Esophagus (tissue), 2 donors: Measurements from ENCODE around the gene DNAH12. TPM values are rescaled to one million over a fixed set of nuclear protein-coding genes. Genes with fewer than 3 reads are reported as not detected.

Experiments used
- H3K27ac ChIP-seq, 2 donors: one replicate each; pipeline ENCODE4 v1.5.1; 2013; ENCODE audit warnings: low read depth in 2 of 2, mild to moderate bottlenecking in 2 of 2, inconsistent platforms in 1 of 2, low read length in 1 of 2, moderate library complexity in 1 of 2
- H3K27me3 ChIP-seq, 2 donors: one replicate each; pipeline ENCODE4 v1.6.1; 2013; ENCODE audit warnings: low read length in 2 of 2, control low read depth in 1 of 2, mild to moderate bottlenecking in 1 of 2; ENCODE audit not compliant: insufficient read depth in 2 of 2, control insufficient read depth in 1 of 2
- H3K36me3 ChIP-seq, 2 donors: one replicate each; pipeline ENCODE4 v1.6.1; 2013; ENCODE audit warnings: low read length in 1 of 2; ENCODE audit not compliant: control insufficient read depth in 2 of 2, insufficient read depth in 2 of 2
- H3K4me1 ChIP-seq, 2 donors: one replicate each; pipeline ENCODE4 v1.6.1; 2013; ENCODE audit warnings: low read length in 1 of 2; ENCODE audit not compliant: control insufficient read depth in 2 of 2, insufficient read depth in 2 of 2
- H3K4me3 ChIP-seq, 2 donors: one replicate each; pipeline ENCODE4 v1.5.1; 2013; ENCODE audit warnings: low read length in 2 of 2, mild to moderate bottlenecking in 2 of 2, low read depth in 1 of 2, moderate library complexity in 1 of 2
- H3K9me3 ChIP-seq, 2 donors: one replicate each; pipeline ENCODE4 v1.6.1; 2013; ENCODE audit warnings: mild to moderate bottlenecking in 2 of 2, low read depth in 1 of 2, low read length in 1 of 2, moderate library complexity in 1 of 2; ENCODE audit not compliant: control insufficient read depth in 2 of 2, insufficient read depth in 1 of 2
- WGBS, 2 donors: extraction: QIAGEN DNeasy Blood & Tissue Kit; methylation state at CpG; one replicate each; pipeline ENCODE4 v1.1.7; 2013; 5-methylcytosine and 5-hydroxymethylcytosine counted together
- polyA plus RNA-seq, 2 donors: library from polyadenylated mRNA; stranded (reverse); fragments of 200-250 nt; gene quantifications; one replicate each; pipeline ENCODE4 v1.2.3, GENCODE V29; 2013
- donor health status: healthy with polysubstance abuse.
- donor health status: Bipolar disorder and iron deficiency.

The DNAH12 gene
- polyA plus RNA-seq, 2 donors: 0.06 to 0.24 TPM

GRCh38 chr3:57292897-57293526 lies 251.1 kb downstream of the DNAH12 start:
- no peak overlapping the region for H3K4me3 ChIP-seq
- H3K27ac ChIP-seq: no peak overlapping the region
- H3K4me1 ChIP-seq: no peaks in the 10 kb centered on the region
- H3K27me3 ChIP-seq: no peaks in the 10 kb centered on the region
- no peaks in the 10 kb centered on the region for H3K36me3 ChIP-seq
- H3K9me3 ChIP-seq: no peaks in the 10 kb centered on the region
- WGBS, 2 donors: 93 to 95% methylated on average over 4 of the region's 4 CpGs

GRCh38 chr3:57292159-57292896 lies 251.8 kb downstream of the DNAH12 start, which contains the start of gene ASB14:
Gene ASB14, minus strand, starts transcription at chr3:57292685. Its CDS starts 652 bp downstream, at chr3:57292033.
- Histone ChIP-seq H3K9me3 (no peaks in the 10 kb centered on the region), H3K4me3 (no peak within 1 kb of the TSS), H3K27ac (no peak within 1 kb of the TSS), H3K4me1 (no peaks in the 10 kb centered on the region), H3K36me3 (no peaks in the 10 kb centered on the region), H3K27me3 (no peaks in the 10 kb centered on the region)
- WGBS, 2 donors: 81 to 92% methylated on average over 1 of the region's 1 CpG

GRCh38 chr3:57288403-57288802 lies 255.7 kb downstream of the DNAH12 start:
- Histone ChIP-seq H3K4me3 (no peak overlapping the region), H3K36me3 (no peaks in the 10 kb centered on the region), H3K9me3 (no peaks in the 10 kb centered on the region), H3K4me1 (no peaks in the 10 kb centered on the region), H3K27ac (no peak overlapping the region), H3K27me3 (no peaks in the 10 kb centered on the region)
- WGBS, 2 donors: 88 to 91% methylated on average over 9 of the region's 9 CpGs

GRCh38 chr3:57287205-57287604 lies 256.9 kb downstream of the DNAH12 start:
- WGBS, 2 donors: 37 to 59% methylated on average over 2 of the region's 2 CpGs
- Histone ChIP-seq H3K27me3 (no peaks in the 10 kb centered on the region), H3K36me3 (no peaks in the 10 kb centered on the region)

GRCh38 chr3:57283334-57283733 lies 260.8 kb downstream of the DNAH12 start:
- H3K4me1 ChIP-seq: no peaks in the 10 kb centered on the region
- 62 to 63% methylated on average over 6 of the region's 6 CpGs for whole genome bisulfite sequencing, 2 donors
- H3K9me3 ChIP-seq: no peaks in the 10 kb centered on the region
- H3K4me3 ChIP-seq: no peak overlapping the region
- H3K27ac ChIP-seq: no peak overlapping the region
- H3K27me3 ChIP-seq: no peaks in the 10 kb centered on the region
- H3K36me3 ChIP-seq: no peaks in the 10 kb centered on the region

More at GRCh38 chr3:57287205-57287604, 256.9 kb downstream of the DNAH12 start:
- Histone ChIP-seq H3K4me3 (no peak overlapping the region), H3K4me1 (no peaks in the 10 kb centered on the region), H3K9me3 (no peaks in the 10 kb centered on the region), H3K27ac (no peak overlapping the region)

- 41 to 44% methylated on average over 1 of the region's 1 CpG for WGBS, 2 donors
- no peak overlapping the region for H3K4me3 ChIP-seq
Observed at GRCh38 chr3:57281715-57282114, 262.4 kb downstream of the DNAH12 start.

GRCh38 chr3:57279685-57280084 lies 264.5 kb downstream of the DNAH12 start:
- Histone ChIP-seq H3K4me1 (no peaks in the 10 kb centered on the region), H3K9me3 (no peaks in the 10 kb centered on the region), H3K4me3 (no peak overlapping the region), H3K36me3 (no peaks in the 10 kb centered on the region), H3K27ac (no peak overlapping the region), H3K27me3 (no peaks in the 10 kb centered on the region)
- 81 to 84% methylated on average over 5 of the region's 5 CpGs for WGBS, 2 donors

More at GRCh38 chr3:57281715-57282114, 262.4 kb downstream of the DNAH12 start:
- Histone ChIP-seq H3K9me3 (no peaks in the 10 kb centered on the region), H3K36me3 (no peaks in the 10 kb centered on the region), H3K27me3 (no peaks in the 10 kb centered on the region), H3K27ac (no peak overlapping the region), H3K4me1 (no peaks in the 10 kb centered on the region)

- H3K4me1 ChIP-seq: no peaks in the 10 kb centered on the region
- 96 to 100% methylated on average over 1 of the region's 1 CpG for WGBS, 2 donors
- H3K27ac ChIP-seq: no peak overlapping the region
- H3K27me3 ChIP-seq: no peaks in the 10 kb centered on the region
- H3K4me3 ChIP-seq: no peak overlapping the region
- H3K36me3 ChIP-seq: no peaks in the 10 kb centered on the region
- H3K9me3 ChIP-seq: no peaks in the 10 kb centered on the region
Observed at GRCh38 chr3:57278237-57278636, 265.9 kb downstream of the DNAH12 start.

GRCh38 chr3:57275393-57275792 lies 268.8 kb downstream of the DNAH12 start:
- H3K4me1 ChIP-seq: no peaks in the 10 kb centered on the region
- WGBS, 2 donors: 93 to 95% methylated on average over 2 of the region's 2 CpGs
- no peaks in the 10 kb centered on the region for H3K27me3 ChIP-seq
- no peaks in the 10 kb centered on the region for H3K36me3 ChIP-seq
- H3K27ac ChIP-seq: no peak overlapping the region
- no peaks in the 10 kb centered on the region for H3K9me3 ChIP-seq
- no peak overlapping the region for H3K4me3 ChIP-seq

GRCh38 chr3:57274845-57275244 lies 269.3 kb downstream of the DNAH12 start:
- no peaks in the 10 kb centered on the region for H3K4me1 ChIP-seq
- no peaks in the 10 kb centered on the region for H3K36me3 ChIP-seq
- H3K27ac ChIP-seq: no peak overlapping the region
- H3K9me3 ChIP-seq: no peaks in the 10 kb centered on the region
- H3K4me3 ChIP-seq: no peak overlapping the region
- whole genome bisulfite sequencing, 2 donors: 98 to 99% methylated on average over 6 of the region's 6 CpGs
- H3K27me3 ChIP-seq: no peaks in the 10 kb centered on the region
